ENCODE measurements around the gene ALDH16A1.

DNA sequence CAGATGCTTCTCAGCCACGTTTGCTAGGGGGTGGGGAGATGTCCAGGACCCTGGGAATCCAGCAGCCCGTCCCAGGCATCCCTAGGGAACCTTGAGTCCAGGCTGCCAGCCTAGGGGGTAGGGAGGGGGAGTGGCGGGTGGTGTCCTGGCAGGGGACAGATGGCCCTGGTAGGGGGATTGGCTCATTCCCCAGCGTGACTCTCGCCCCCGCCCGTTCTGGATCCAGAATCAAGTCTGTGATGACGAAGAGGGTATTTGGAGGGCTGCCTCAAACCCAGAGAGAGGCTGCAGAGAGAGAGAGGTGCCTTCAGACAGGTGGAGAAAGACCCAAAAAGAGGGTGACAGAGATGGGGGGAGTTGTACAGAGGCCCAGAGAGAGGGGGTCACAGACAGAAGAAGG lies 15.8 kb upstream of the ALDH16A1 start:
- TF ChIP-seq POLR2A (IDR thresholded peaks at IDR 0.05) (no peak), CTCF (IDR thresholded peaks at IDR 0.05 in 4 of 5, conservative IDR thresholded peaks at IDR 0.05 in 1 of 5) (no peak)

Data from gastrocnemius medialis (tissue), 4 donors.